Neuronal stem cell (in vitro differentiated cells): ENCODE results near the gene CNTNAP2.

Source experiments
- DNase-seq: peaks from one replicate; pipeline ENCODE4 v3.0.0-alpha.2; 2013; ENCODE audit warnings: low spot score
- H2AFZ ChIP-seq: one replicate; pipeline ENCODE4 v1.6.1; 2013; ENCODE audit warnings: mild to moderate bottlenecking, low read length, inconsistent platforms
- H2AK5ac ChIP-seq: 2 replicates; pipeline ENCODE4 v1.6.1; 2013; ENCODE audit warnings: low read depth, mild to moderate bottlenecking, inconsistent platforms, low read length, moderate library complexity, mixed read lengths
- H2BK120ac ChIP-seq: 2 replicates; pipeline ENCODE4 v1.6.1; 2013; ENCODE audit warnings: low read depth, mild to moderate bottlenecking, inconsistent platforms, low read length, moderate library complexity, mixed read lengths
- H2BK12ac ChIP-seq: one replicate; pipeline ENCODE4 v1.6.1; 2013; ENCODE audit warnings: low read length, inconsistent platforms
- H2BK15ac ChIP-seq: 2 replicates; pipeline ENCODE4 v1.6.1; 2013; ENCODE audit warnings: mild to moderate bottlenecking, low read length, inconsistent platforms, mixed read lengths
- H2BK5ac ChIP-seq: one replicate; pipeline ENCODE4 v1.6.1; 2013; ENCODE audit warnings: inconsistent platforms, mild to moderate bottlenecking, low read length, moderate library complexity
- H3K14ac ChIP-seq: one replicate; pipeline ENCODE4 v1.6.1; 2013; ENCODE audit warnings: low read length, inconsistent platforms
- H3K18ac ChIP-seq: 2 replicates; pipeline ENCODE4 v1.6.1; 2013; ENCODE audit warnings: low read length, inconsistent platforms
- H3K23ac ChIP-seq: 2 replicates; pipeline ENCODE4 v1.6.1; 2013; ENCODE audit warnings: low read depth, mild to moderate bottlenecking, mixed read lengths, low read length, inconsistent platforms; ENCODE audit not compliant: poor library complexity
- H3K27ac ChIP-seq: replicated peaks from 3 replicates; pipeline ENCODE4 v1.5.1; 2013; ENCODE audit warnings: low read length, inconsistent platforms
- H3K27me3 ChIP-seq, 3 experiments: 2 replicates each; pipeline ENCODE4 v1.6.1; 2013; ENCODE audit warnings: low read length in 3 of 3, mild to moderate bottlenecking in 2 of 3, inconsistent platforms in 1 of 3, low read depth in 1 of 3, mixed read lengths in 1 of 3, moderate library complexity in 1 of 3; ENCODE audit not compliant: control insufficient read depth in 3 of 3, insufficient read depth in 3 of 3
- H3K36me3 ChIP-seq, 2 donors: replicated peaks in 1 of 2; 2 replicates each; pipeline ENCODE4 v1.6.1; 2013; ENCODE audit warnings: low read length in 2 of 2; ENCODE audit not compliant: control insufficient read depth in 2 of 2, insufficient read depth in 2 of 2
- H3K4ac ChIP-seq: 2 replicates; pipeline ENCODE4 v1.6.1; 2013; ENCODE audit warnings: inconsistent platforms, mild to moderate bottlenecking, low read length, moderate library complexity
- H3K4me1 ChIP-seq, 2 donors: 1 replicate in 1 of 2; 2 replicates in 1 of 2; pipeline ENCODE4 v1.6.1; 2013; ENCODE audit warnings: low read length in 2 of 2, low read depth in 1 of 2; ENCODE audit not compliant: control insufficient read depth in 2 of 2, insufficient read depth in 1 of 2
- H3K4me2 ChIP-seq: one replicate; pipeline ENCODE4 v1.6.1; 2013; ENCODE audit warnings: mild to moderate bottlenecking, low read length, inconsistent platforms; ENCODE audit not compliant: insufficient read depth, poor library complexity, severe bottlenecking
- H3K4me3 ChIP-seq, 2 donors: 2 replicates each; pipeline ENCODE4 v1.5.1; 2013; ENCODE audit warnings: low read length in 2 of 2, mild to moderate bottlenecking in 2 of 2, inconsistent platforms in 1 of 2, moderate library complexity in 1 of 2
- H3K79me1 ChIP-seq: one replicate; pipeline ENCODE4 v1.6.1; 2013; ENCODE audit warnings: low read depth, mild to moderate bottlenecking, inconsistent platforms, low read length, moderate library complexity
- H3K9ac ChIP-seq: one replicate; pipeline ENCODE4 v1.6.1; 2013; ENCODE audit warnings: mild to moderate bottlenecking, low read depth, low read length, inconsistent platforms; ENCODE audit not compliant: poor library complexity
- H3K9me3 ChIP-seq, 2 donors: replicated peaks in 1 of 2; 2 replicates each; pipeline versions ENCODE3 to v1.6.1; 2013; ENCODE audit warnings: low read length in 2 of 2, mild to moderate bottlenecking in 2 of 2, inconsistent platforms in 1 of 2, low read depth in 1 of 2, mixed read lengths in 1 of 2, moderate library complexity in 1 of 2; ENCODE audit not compliant: control insufficient read depth in 2 of 2, insufficient read depth in 1 of 2
- H4K8ac ChIP-seq: one replicate; pipeline ENCODE4 v1.6.1; 2013; ENCODE audit warnings: low read depth, mild to moderate bottlenecking, inconsistent platforms, low read length, moderate library complexity
- H4K91ac ChIP-seq: one replicate; pipeline ENCODE4 v1.6.1; 2013; ENCODE audit warnings: low read length, low read depth, mild to moderate bottlenecking, inconsistent platforms; ENCODE audit not compliant: poor library complexity
- WGBS, 2 donors: extraction: QIAGEN DNeasy Blood & Tissue Kit; methylation state at CpG; one replicate each; pipeline ENCODE4 v1.1.7; 2013; ENCODE audit warnings: missing lambda C conversion rate in 2 of 2, mixed read lengths in 1 of 2; ENCODE audit not compliant: insufficient read length in 2 of 2, insufficient replicate concordance in 1 of 2; ENCODE audit errors: extremely low coverage in 2 of 2; 5-methylcytosine and 5-hydroxymethylcytosine counted together

The CNTNAP2 gene

GRCh38 chr7:147052818-147053217 is 936.2 kb downstream of the CNTNAP2 start:
- Histone ChIP-seq H3K4me1 (no peaks in the 10 kb centered on the region), H2AK5ac (no peak overlapping the region), H2BK12ac (no peak overlapping the region), H3K79me1 (no peaks in the 10 kb centered on the region), H3K27me3 (no peaks in the 10 kb centered on the region), H2BK120ac (no peak overlapping the region), H3K14ac (no peak overlapping the region), H4K8ac (no peak overlapping the region), H3K36me3 (no peaks in the 10 kb centered on the region), H3K9ac (no peak overlapping the region), H4K91ac (no peak overlapping the region), H3K4me2 (no peak overlapping the region), H2AFZ (no peak overlapping the region), H2BK5ac (no peak overlapping the region), H3K9me3 (peaks cover 0 to 2% of the 10 kb centered on the region in 2 donors), H2BK15ac (no peak overlapping the region), H3K4me3 (no peak overlapping the region), H3K4ac (no peak overlapping the region), H3K23ac (no peak overlapping the region), H3K18ac (no peak overlapping the region), H3K27ac (no peak overlapping the region)
- DNase-seq: no peak

GRCh38 chr7:147053746-147054145 is 937.1 kb downstream of the CNTNAP2 start:
- H2BK5ac ChIP-seq: no peak overlapping the region
- H4K8ac ChIP-seq: no peak overlapping the region

GRCh38 chr7:147060070-147060469 is 943.5 kb downstream of the CNTNAP2 start:
- Histone ChIP-seq H3K27ac (no peak overlapping the region), H3K4me3 (no peak overlapping the region), H4K8ac (no peak overlapping the region), H4K91ac (no peak overlapping the region), H2BK120ac (no peak overlapping the region), H2BK12ac (no peak overlapping the region), H3K14ac (no peak overlapping the region), H3K4ac (no peak overlapping the region), H3K36me3 (no peaks in the 10 kb centered on the region), H3K4me2 (no peak overlapping the region), H3K79me1 (no peaks in the 10 kb centered on the region), H3K18ac (no peak overlapping the region), H3K9me3 (no peaks in the 10 kb centered on the region), H2AFZ (no peak overlapping the region), H3K23ac (no peak overlapping the region), H2AK5ac (no peak overlapping the region), H3K27me3 (no peaks in the 10 kb centered on the region), H3K4me1 (no peaks in the 10 kb centered on the region), H2BK5ac (no peak overlapping the region), H3K9ac (no peak overlapping the region), H2BK15ac (no peak overlapping the region)
- no CpG with 5 or more reads among the region's 3 CpGs for WGBS, 2 donors
- no peak for DNase-seq

More at GRCh38 chr7:147053746-147054145, 937.1 kb downstream of the CNTNAP2 start:
- no peaks in the 10 kb centered on the region for H3K79me1 ChIP-seq
- WGBS, 2 donors: no CpG with 5 or more reads among the region's 5 CpGs
- no peak overlapping the region for H3K4ac ChIP-seq
- peaks cover 0 to 2% of the 10 kb centered on the region in 2 donors for H3K9me3 ChIP-seq
- no peak overlapping the region for H3K27ac ChIP-seq
- no peak overlapping the region for H4K91ac ChIP-seq
- DNase-seq: no peak
- H3K4me3 ChIP-seq: no peak overlapping the region
- H2BK15ac ChIP-seq: no peak overlapping the region
- no peak overlapping the region for H3K9ac ChIP-seq
- H2AK5ac ChIP-seq: no peak overlapping the region
- no peak overlapping the region for H3K18ac ChIP-seq
- H2AFZ ChIP-seq: no peak overlapping the region
- no peak overlapping the region for H3K4me2 ChIP-seq
- no peak overlapping the region for H2BK12ac ChIP-seq
- no peaks in the 10 kb centered on the region for H3K36me3 ChIP-seq
- H2BK120ac ChIP-seq: no peak overlapping the region
- H3K14ac ChIP-seq: no peak overlapping the region
- no peak overlapping the region for H3K23ac ChIP-seq
- H3K4me1 ChIP-seq: no peaks in the 10 kb centered on the region
- no peaks in the 10 kb centered on the region for H3K27me3 ChIP-seq

GRCh38 chr7:147062897-147063296 is 946.3 kb downstream of the CNTNAP2 start:
- Histone ChIP-seq H4K8ac (no peak overlapping the region), H3K36me3 (no peaks in the 10 kb centered on the region), H3K9ac (no peak overlapping the region), H3K4me1 (no peaks in the 10 kb centered on the region), H3K4me2 (no peak overlapping the region), H3K79me1 (no peaks in the 10 kb centered on the region), H3K18ac (no peak overlapping the region), H2BK15ac (no peak overlapping the region), H4K91ac (no peak overlapping the region), H2BK12ac (no peak overlapping the region), H3K14ac (no peak overlapping the region), H3K27me3 (no peaks in the 10 kb centered on the region), H2BK120ac (no peak overlapping the region), H2BK5ac (no peak overlapping the region), H3K9me3 (no peaks in the 10 kb centered on the region), H2AK5ac (no peak overlapping the region), H3K4me3 (no peak overlapping the region), H3K27ac (no peak overlapping the region), H3K4ac (no peak overlapping the region), H3K23ac (no peak overlapping the region), H2AFZ (no peak overlapping the region)
- DNase-seq: no peak
- no CpG with 5 or more reads among the region's 4 CpGs for WGBS, 2 donors
